ENCODE results near the gene ADSS2.

- TF ChIP-seq POLR2A (IDR thresholded peaks at IDR 0.05) (no peak), CTCF (IDR thresholded peaks at IDR 0.05) (no peak), POLR2AphosphoS5 (IDR thresholded peaks at IDR 0.05) (no peak)
Measured at GRCh38 chr1:244414543-244414942, 37.2 kb downstream of the ADSS2 start.

Measured in transverse colon (tissue), 4 donors.